Mucosa of descending colon (tissue), 3 donors: Measurements from ENCODE around the gene CCDC182. TPM values are rescaled to one million over a fixed set of nuclear protein-coding genes. Genes with fewer than 3 reads are reported as not detected.

Experiments used
- ATAC-seq: fragments of 200-7000 bp; cut with Tn5 transposase; one replicate; pipeline ENCODE4 v1.9.1; 2020; ENCODE audit warnings: mild to moderate bottlenecking, moderate library complexity
- DNase-seq, 3 donors: peaks; one replicate each; pipeline ENCODE4 v3.0.0-alpha.2; 2020
- H3K36me3 ChIP-seq: fragments of 200-600 bp; one replicate; pipeline ENCODE4 v1.8.0; 2021; ENCODE audit warnings: low read depth, mild to moderate bottlenecking
- H3K4me1 ChIP-seq: fragments of 200-600 bp; one replicate; pipeline ENCODE4 v1.8.0; 2021; ENCODE audit warnings: low read depth, mild to moderate bottlenecking
- H3K4me3 ChIP-seq: fragments of 200-600 bp; one replicate; pipeline ENCODE4 v1.8.0; 2021; ENCODE audit warnings: mild to moderate bottlenecking
- H3K9me3 ChIP-seq: fragments of 200-600 bp; one replicate; pipeline ENCODE4 v1.8.0; 2021; ENCODE audit warnings: mild to moderate bottlenecking
- intact Hi-C, 2 donors: fragments of 100-400 bp; cut with DNase I in 1 of 2; cut with micrococcal nuclease in 1 of 2; formaldehyde crosslinking; loops; one replicate each; pipeline versions ENCODE4 v1.11.0 to v1.11.1; 2022; cut with DNase I, micrococcal nuclease
- total RNA-seq, 3 donors: library from RNA; stranded (reverse); fragmentation: NEBNext Ultra II Directional in 2 of 3; extraction: Animal tissue kit (Norgen Biotek cat#: 25700) in 2 of 3; gene quantifications; one replicate each; pipeline versions ENCODE4 v1.2.1 to v1.2.4, GENCODE V29; 2021 to 2023
- TF ChIP-seq, protein P1 (sequence below): fragments of 200-600 bp; IDR thresholded peaks from one replicate; pipeline ENCODE4 v1.8.0; 2022; ENCODE audit warnings: antibody characterized with exemption, mild to moderate bottlenecking
- donor health status: DM: no; HTN: no; CAD: no; lungs with moderate emphysema.
- donor health status: DM: no; HTN: no; CAD: no.
- donor health status: DM: no; HTN: yes; CAD: no.

Gene CCDC182
- total RNA-seq, 3 donors from 2014 or later, result not detected

- intact Hi-C loops, result no loop called here
- Histone ChIP-seq H3K9me3 (no peaks in the 10 kb centered on the region), H3K36me3 (no peaks in the 10 kb centered on the region), H3K4me3 (no peak overlapping the region), H3K4me1 (no peaks in the 10 kb centered on the region)
- DNase-seq, result no peak
- TF ChIP-seq, protein P1, sequence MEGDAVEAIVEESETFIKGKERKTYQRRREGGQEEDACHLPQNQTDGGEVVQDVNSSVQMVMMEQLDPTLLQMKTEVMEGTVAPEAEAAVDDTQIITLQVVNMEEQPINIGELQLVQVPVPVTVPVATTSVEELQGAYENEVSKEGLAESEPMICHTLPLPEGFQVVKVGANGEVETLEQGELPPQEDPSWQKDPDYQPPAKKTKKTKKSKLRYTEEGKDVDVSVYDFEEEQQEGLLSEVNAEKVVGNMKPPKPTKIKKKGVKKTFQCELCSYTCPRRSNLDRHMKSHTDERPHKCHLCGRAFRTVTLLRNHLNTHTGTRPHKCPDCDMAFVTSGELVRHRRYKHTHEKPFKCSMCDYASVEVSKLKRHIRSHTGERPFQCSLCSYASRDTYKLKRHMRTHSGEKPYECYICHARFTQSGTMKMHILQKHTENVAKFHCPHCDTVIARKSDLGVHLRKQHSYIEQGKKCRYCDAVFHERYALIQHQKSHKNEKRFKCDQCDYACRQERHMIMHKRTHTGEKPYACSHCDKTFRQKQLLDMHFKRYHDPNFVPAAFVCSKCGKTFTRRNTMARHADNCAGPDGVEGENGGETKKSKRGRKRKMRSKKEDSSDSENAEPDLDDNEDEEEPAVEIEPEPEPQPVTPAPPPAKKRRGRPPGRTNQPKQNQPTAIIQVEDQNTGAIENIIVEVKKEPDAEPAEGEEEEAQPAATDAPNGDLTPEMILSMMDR, result no peak
- no peak for ATAC-seq
These were observed 39.0 kb downstream of the CCDC182 start for GRCh38 chr17:57705921-57706695.

- no peak for ATAC-seq
- Histone ChIP-seq H3K4me3 (no peak overlapping the region), H3K4me1 (no peaks in the 10 kb centered on the region), H3K9me3 (no peaks in the 10 kb centered on the region), H3K36me3 (no peaks in the 10 kb centered on the region)
- TF ChIP-seq, protein P1, result no peak
- DNase-seq, result no peak
- intact Hi-C loops, result no loop called here
These were observed 40.7 kb downstream of the CCDC182 start for GRCh38 chr17:57704448-57704847.

DNA sequence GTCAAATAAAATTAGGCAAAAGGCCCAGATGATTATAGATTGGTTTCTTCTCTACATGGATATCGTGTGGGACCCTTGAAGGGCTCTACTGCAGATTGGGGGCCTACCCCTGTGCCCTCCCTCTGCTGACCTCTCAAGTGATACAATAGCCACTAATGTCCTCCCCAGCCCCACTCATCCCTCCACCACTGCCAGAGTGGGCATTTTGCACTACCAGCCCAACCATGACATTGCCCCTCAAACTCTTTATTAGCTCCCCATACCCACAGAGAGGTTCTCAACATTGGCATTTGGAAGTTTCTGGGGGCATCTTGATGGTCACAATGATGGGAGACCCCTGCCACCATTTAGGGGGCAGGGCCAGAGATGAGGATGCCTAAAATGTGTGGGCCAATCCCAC, 41.8 kb downstream of the CCDC182 start:
- intact Hi-C loops, result no loop called here
- TF ChIP-seq, protein P1, result no peak
- H3K36me3 ChIP-seq, result no peaks in the 10 kb centered on the region
- DNase-seq, result no peak
- no peaks in the 10 kb centered on the region for H3K9me3 ChIP-seq
- H3K4me3 ChIP-seq, result no peak overlapping the region
- no peak for ATAC-seq
- no peaks in the 10 kb centered on the region for H3K4me1 ChIP-seq

DNA sequence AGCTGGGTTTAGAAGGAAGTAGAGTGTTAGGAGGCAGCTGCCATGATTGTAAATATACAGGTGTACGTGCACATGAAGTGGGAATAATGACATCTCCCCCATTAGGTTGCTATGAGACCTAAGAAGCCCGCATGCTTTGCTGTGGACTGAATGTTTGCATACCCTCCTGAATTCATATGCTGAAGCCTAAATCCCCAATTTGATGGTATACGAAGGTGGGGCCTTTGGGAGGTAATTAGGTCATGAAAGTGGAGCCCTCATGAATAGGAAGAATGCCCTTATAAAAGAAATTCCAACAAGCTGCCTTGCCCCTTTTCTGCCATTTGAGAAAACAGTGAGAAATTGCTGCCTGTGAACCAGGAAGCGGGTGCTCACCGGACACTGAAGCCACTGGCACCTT, 44.0 kb downstream of the CCDC182 start:
- no peaks in the 10 kb centered on the region for H3K36me3 ChIP-seq
- ATAC-seq (no peak), DNase-seq (no peak)
- intact Hi-C loops, result no loop called here
- peaks cover 6% of the 10 kb centered on the region for H3K4me1 ChIP-seq
- no peak overlapping the region for H3K4me3 ChIP-seq
- no peaks in the 10 kb centered on the region for H3K9me3 ChIP-seq
- TF ChIP-seq, protein P1, result no peak

DNA sequence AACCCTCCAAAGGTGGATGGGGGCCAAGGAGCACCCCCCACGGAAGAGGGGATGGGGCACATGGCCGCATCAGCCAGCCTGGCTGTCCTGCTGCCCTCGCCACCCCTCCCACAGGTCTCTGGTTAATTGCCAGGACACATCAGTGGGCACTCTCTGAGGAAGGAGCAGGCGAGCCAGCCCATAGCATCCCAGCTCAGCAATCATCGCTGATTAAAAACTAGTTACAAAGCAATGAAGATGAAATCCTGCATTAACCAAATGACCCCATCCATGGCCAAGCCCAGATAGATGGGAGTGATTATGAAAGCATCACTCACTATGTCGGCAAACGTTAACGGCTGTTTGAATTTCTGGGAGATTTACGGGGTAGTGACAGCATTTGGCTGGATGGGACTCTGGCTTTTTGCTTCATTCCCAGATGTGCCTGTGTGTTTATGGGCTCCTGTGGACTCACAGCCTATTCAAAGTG, 45.3 kb downstream of the CCDC182 start:
- peaks cover 6% of the 10 kb centered on the region for H3K4me1 ChIP-seq
- H3K9me3 ChIP-seq, result no peaks in the 10 kb centered on the region
- intact Hi-C loops, result no loop called here
- ATAC-seq, result no peak
- no peak overlapping the region for H3K4me3 ChIP-seq
- no peak for DNase-seq
- H3K36me3 ChIP-seq, result no peaks in the 10 kb centered on the region
- TF ChIP-seq, protein P1, result no peak
